H1 (cell line): ENCODE data around the gene DACT1. TPM values are rescaled to one million over a fixed set of nuclear protein-coding genes. Genes with fewer than 3 reads are reported as not detected.

Source experiments
- ATF2 ChIP-seq: IDR thresholded peaks from 2 replicates; pipeline ENCODE4 v1.6.1; 2012; ENCODE audit warnings: low read length, inconsistent platforms
- BACH1 ChIP-seq: IDR thresholded peaks from 2 replicates; pipeline ENCODE4 v1.6.1; 2012; ENCODE audit warnings: low read length, improper control_type of control experiment
- BCL11A ChIP-seq, 2 experiments: IDR thresholded peaks; one replicate each; pipeline ENCODE4 v1.6.1; 2011; ENCODE audit warnings: low read depth in 2 of 2, low read length in 2 of 2, mild to moderate bottlenecking in 2 of 2
- CHD7 ChIP-seq: fragments of 300-600 bp; sonication (generic); IDR thresholded peaks from 2 replicates; pipeline ENCODE4 v1.7.1; 2012; ENCODE audit warnings: low read length, moderate library complexity, mild to moderate bottlenecking, inconsistent platforms; ENCODE audit not compliant: insufficient replicate concordance
- KDM1A ChIP-seq: fragments of 200-600, 300-600 bp; sonication (generic); IDR thresholded peaks from 2 replicates; pipeline ENCODE4 v1.7.1; 2016; ENCODE audit warnings: mild to moderate bottlenecking, low read length, borderline replicate concordance
- KDM5A ChIP-seq: fragments of 200-600 bp; IDR thresholded peaks from 2 replicates; pipeline ENCODE4 v1.7.1; 2012; ENCODE audit warnings: mild to moderate bottlenecking, low read length, inconsistent platforms, mixed read lengths
- POLR2A ChIP-seq, 2 experiments: IDR thresholded peaks; 1 replicate in 1 of 2; 2 replicates in 1 of 2; pipeline ENCODE4 v1.6.1; 2011; ENCODE audit warnings: low read depth in 2 of 2, low read length in 2 of 2, mild to moderate bottlenecking in 2 of 2; ENCODE audit errors: control extremely low read depth in 1 of 2
- SIN3A ChIP-seq, 2 experiments: IDR thresholded peaks in 1 of 2; conservative IDR thresholded peaks in 1 of 2; 2 replicates each; pipeline ENCODE4 v1.6.1; 2011 to 2012; ENCODE audit warnings: low read length in 2 of 2, improper control_type of control experiment in 1 of 2, low read depth in 1 of 2, mild to moderate bottlenecking in 1 of 2
- SP1 ChIP-seq: IDR thresholded peaks from 2 replicates; pipeline ENCODE4 v1.6.1; 2011; ENCODE audit warnings: low read depth, low read length
- polyA plus RNA-seq, 7 experiments: library from polyadenylated mRNA; depleted of rRNA in 3 of 7; stranded (reverse) in 5 of 7; unstranded in 2 of 7; fragments of >200 nt in 5 of 7; fragments of 200-250 nt in 2 of 7; gene quantifications; 1 replicate in 5 of 7; 2 replicates in 1 of 7; 4 replicates in 1 of 7; pipeline versions ENCODE4 v1.2.1 to v1.2.3, GENCODE V29; 2011 to 2013; ENCODE audit warnings: missing spikeins in 2 of 7, mixed read lengths in 2 of 7
- total RNA-seq: library from RNA; stranded (reverse); fragmentation: NEBNext Ultra II Directional; extraction: Animal tissue kit (Norgen Biotek cat#: 25700); gene quantifications from 2 replicates; pipeline ENCODE4 v1.2.1, GENCODE V29; 2021

The DACT1 gene
- total and polyA plus RNA-seq, 2 of the 8 experiments (the other 6 are each of a cell fraction or from before 2014, with no cell fraction given), result 3.2 to 29.8 TPM

- TF ChIP-seq CHD7 (no peak), KDM5A (no peak), BCL11A (IDR thresholded peaks at IDR 0.05; ENCODE audit: low read depth in 2 of 2, low read length in 2 of 2) (no peak), POLR2A (IDR thresholded peaks at IDR 0.05; ENCODE audit: control extremely low read depth in 1 of 2, low read depth in 2 of 2, low read length in 2 of 2) (no peak), SIN3A (conservative IDR thresholded peaks at IDR 0.05 in 1 of 2, IDR thresholded peaks at IDR 0.05 in 1 of 2; ENCODE audit: low read depth in 1 of 2, low read length in 2 of 2) (no peak), SP1 (no peak), BACH1 (no peak), ATF2 (no peak), KDM1A (no peak)
Observed at GRCh38 chr14:58665773-58666500, 28.2 kb downstream of the DACT1 start (continued).
